Small intestine (tissue), 4 donors: ENCODE results near the gene POLR3C. TPM values are rescaled to one million over a fixed set of nuclear protein-coding genes. Genes with fewer than 3 reads are reported as not detected.

Experiments used
- polyA plus RNA-seq, 4 donors: library from polyadenylated mRNA; stranded (reverse) in 3 of 4; unstranded in 1 of 4; fragments of 200-250 nt in 3 of 4; fragments of 120-200 nt in 1 of 4; gene quantifications; one replicate each; pipeline versions ENCODE4 v1.2.1 to v1.2.3, GENCODE V29; 2013
- donor health status: healthy with polysubstance abuse.
- donor health status: Bipolar disorder and iron deficiency.
- donor health status: healthy.

The POLR3C gene
- polyA plus RNA-seq, 4 donors = 11.6 to 25.2 (median 17.3) TPM

Other genes with a start within 250 kb of the POLR3C start
- 10 to 100 TPM; 16.5 to 47.0 (median 22.7) TPM for gene GPR89A, start 216.2 kb upstream of the POLR3C start, polyA plus RNA-seq
- 100 to 1,000 TPM in 2 of 4 donors, 10 to 100 TPM in 2; 15.1 to 268 (median 87.0) TPM for gene PDZK1, start 116.8 kb upstream of the POLR3C start, polyA plus RNA-seq
- gene CD160, start 104.7 kb upstream of the POLR3C start, polyA plus RNA-seq = 1 to 10 TPM in 2 of 4 donors, under 1 TPM in 2; 0.34 to 4.3 (median 1.1) TPM
- 10 to 100 TPM in 1 of 4 donors, 1 to 10 TPM in 3; 2.7 to 12.3 (median 4.0) TPM for gene RNF115, start 105 bp upstream of the POLR3C start, polyA plus RNA-seq
- 1 to 10 TPM in 3 of 4 donors, under 1 TPM in 1; 0.54 to 4.4 (median 1.6) TPM for gene NUDT17, start 21.4 kb downstream of the POLR3C start, polyA plus RNA-seq
- 10 to 100 TPM in 2 of 4 donors, 1 to 10 TPM in 2; 5.9 to 21.7 (median 9.2) TPM for gene PIAS3, start 34.9 kb downstream of the POLR3C start, polyA plus RNA-seq
- 1 to 10 TPM in 2 of 4 donors, under 1 TPM in 1, not detected in 1; 0.61 to 1.8 (median 1.1) TPM for gene ANKRD35, start 61.7 kb downstream of the POLR3C start, polyA plus RNA-seq
- gene ITGA10, start 85.8 kb downstream of the POLR3C start, polyA plus RNA-seq = 1 to 10 TPM in 1 of 4 donors, under 1 TPM in 3; 0.52 to 1.9 (median 0.61) TPM
- 10 to 100 TPM; 30.6 to 41.2 (median 33.5) TPM for gene PEX11B, start 94.5 kb downstream of the POLR3C start, polyA plus RNA-seq
- 100 to 1,000 TPM in 2 of 4 donors, 10 to 100 TPM in 2; 62.2 to 151 (median 105) TPM for gene RBM8A, start 103.3 kb downstream of the POLR3C start, polyA plus RNA-seq
- gene LIX1L, start 133.8 kb downstream of the POLR3C start, polyA plus RNA-seq = 1 to 10 TPM in 3 of 4 donors, under 1 TPM in 1; 0.67 to 7.1 (median 4.5) TPM
- 1 to 10 TPM in 1 of 4 donors, under 1 TPM in 3; 0.31 to 1.1 (median 0.51) TPM for gene ANKRD34A, start 140.4 kb downstream of the POLR3C start, polyA plus RNA-seq
- gene POLR3GL, start 140.5 kb downstream of the POLR3C start, polyA plus RNA-seq = 10 to 100 TPM; 28.2 to 37.3 (median 33.8) TPM
- gene TXNIP, start 172.4 kb downstream of the POLR3C start, polyA plus RNA-seq = 100 to 1,000 TPM in 3 of 4 donors, 10 to 100 TPM in 1; 85.4 to 652 (median 266) TPM
- gene HJV, start 197.5 kb downstream of the POLR3C start, polyA plus RNA-seq = under 1 TPM in 1 of 4 donors, not detected in 3; 0.65 TPM